Measurements from ENCODE around the gene CDK11A. TPM values are rescaled to one million over a fixed set of nuclear protein-coding genes. Genes with fewer than 3 reads are reported as not detected.
"Not testable (repeated sequence)": the region's sequence is repeated elsewhere in the genome, so short reads cannot be mapped to it uniquely, and the experiment has no call there.

CDK11A gene
- total RNA-seq, 1 donor from 2014 or later: 18.3 TPM

- FAIRE-seq: not testable (repeated sequence)
Measured at GRCh38 chr1:1728308-1729005, 4.3 kb upstream of the CDK11A start.

DNA sequence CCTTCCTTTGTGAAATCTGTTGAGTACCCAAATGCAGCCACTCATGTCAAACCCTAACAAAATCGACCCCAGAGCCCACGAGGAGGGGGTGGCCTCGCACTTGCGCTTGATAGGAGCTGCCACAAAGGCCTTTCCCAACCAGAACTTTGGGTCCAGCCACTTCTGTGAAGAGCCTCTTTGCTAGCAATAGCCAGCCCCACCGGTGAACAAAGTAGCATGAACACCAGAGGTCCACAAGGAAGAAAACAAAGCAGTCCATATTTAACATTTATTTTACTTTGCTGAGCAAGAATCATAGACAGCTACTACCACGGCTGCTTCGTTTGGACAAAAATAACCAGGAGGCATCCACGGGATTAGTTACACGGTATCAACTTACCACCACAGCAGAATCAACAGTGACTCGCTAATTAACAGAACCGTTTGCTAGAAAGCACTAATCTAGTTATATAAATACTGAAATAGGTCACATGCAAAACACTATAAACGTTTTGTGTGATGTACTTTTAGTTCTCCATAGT, 3.0 kb upstream of the CDK11A start:
- not testable (repeated sequence) for FAIRE-seq

More at GRCh38 chr1:1728308-1729005, 4.3 kb upstream of the CDK11A start:
- DNase-seq (ENCODE audit: low spot score in 2 of 2): not testable (repeated sequence)

DNA sequence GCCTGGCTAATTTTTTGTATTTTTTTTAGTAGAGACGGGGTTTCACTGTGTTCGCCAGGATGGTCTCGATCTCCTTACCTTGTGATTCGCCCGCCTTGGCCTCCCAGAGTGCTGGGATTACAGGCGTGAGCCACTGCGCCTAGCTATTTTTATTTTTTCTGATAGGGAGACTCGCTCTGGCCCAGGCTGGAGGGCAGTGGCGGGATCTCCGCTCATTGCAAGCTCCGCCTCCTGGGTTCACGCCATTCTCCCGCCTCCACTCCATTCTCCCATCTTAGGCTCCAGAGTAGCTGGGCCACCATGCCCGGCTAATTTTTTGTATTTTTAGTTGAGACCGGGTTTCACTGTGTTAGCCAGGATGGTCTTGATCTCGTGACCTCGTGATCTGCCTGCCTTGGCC, 1.9 kb upstream of the CDK11A start:
- not testable (repeated sequence) for DNase-seq (ENCODE audit: low spot score in 2 of 2); FAIRE-seq

More for the DNA sequence above, 3.0 kb upstream of the CDK11A start:
- DNase-seq (ENCODE audit: low spot score in 2 of 2): not testable (repeated sequence)

DNA sequence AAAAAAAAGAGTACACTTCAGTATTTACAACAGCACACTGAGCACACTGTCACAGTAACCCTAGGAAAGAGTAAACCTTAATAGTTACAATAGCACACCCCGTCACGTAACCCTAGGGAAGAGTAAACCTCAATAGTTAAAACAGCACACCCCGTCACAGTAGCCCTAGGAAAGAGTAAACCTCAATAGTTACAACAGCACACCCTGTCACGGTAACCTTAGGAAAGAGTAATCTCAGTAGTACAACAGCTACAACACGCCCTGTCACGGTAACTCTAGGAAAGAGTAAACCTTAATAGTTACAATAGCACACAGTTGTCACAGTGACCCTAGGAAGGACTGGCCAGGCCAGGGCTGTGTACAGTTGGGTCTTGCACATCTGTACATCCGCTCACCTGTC, 3.0 kb downstream of the CDK11A start:
- no peak for DNase-seq (ENCODE audit: low spot score in 2 of 2)
- no peak for FAIRE-seq

DNA sequence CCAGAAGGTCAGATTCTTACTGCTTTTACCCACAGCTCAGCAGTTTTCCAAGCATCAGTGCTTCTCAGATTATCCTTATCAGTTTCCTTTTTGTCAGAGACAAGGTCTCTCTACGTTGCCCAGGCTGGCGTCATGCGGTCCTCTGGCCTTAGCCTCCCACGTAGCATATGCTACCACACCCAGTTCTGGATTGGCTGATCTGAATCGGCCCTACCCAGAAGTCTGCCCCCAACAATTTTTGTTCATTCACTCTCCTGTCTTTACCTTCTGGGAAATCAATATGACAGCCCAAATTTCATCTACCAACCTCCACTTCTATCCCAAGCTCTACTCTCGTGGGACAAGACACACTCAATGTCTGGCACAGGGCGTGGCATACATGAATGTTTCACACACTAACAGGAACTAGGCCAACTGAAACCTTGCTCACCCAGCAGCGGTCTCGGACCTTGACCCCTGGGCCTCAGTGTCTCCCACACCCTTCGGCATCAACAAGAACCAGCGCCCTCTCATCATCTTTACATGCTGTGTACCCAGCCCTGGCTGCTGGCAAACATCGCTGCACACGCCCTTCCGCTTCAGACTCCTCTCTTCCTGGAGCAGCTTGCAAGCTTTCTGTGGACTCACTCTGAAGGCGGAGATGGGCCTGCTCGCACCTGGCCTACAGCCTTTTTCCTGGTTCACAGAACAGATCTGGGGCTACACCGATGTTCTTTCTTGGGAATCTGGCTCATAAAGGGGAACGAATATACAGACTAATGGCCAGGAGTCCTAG, 8.9 kb downstream of the CDK11A start:
- not testable (repeated sequence) for FAIRE-seq; DNase-seq (ENCODE audit: low spot score in 2 of 2)

DNA sequence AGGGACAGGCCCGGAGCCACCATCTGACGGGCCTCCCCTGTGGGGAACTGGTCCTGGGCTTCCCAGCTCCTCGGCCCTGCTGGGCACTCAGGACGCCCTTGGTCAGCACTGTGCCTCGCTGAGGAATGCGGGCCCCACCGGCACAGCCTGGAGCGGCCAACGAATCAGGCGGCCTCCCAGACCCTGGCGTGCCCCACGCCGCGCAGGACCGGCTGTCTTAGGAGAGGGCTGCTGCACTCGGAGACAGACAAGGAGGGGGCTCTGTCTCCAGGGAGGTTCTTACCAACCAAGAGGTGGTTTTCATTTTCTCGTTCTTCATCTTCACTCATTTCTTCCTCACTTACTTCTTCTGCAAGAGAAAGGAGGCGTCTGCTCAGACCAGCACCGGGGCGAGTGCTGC, 16.3 kb downstream of the CDK11A start:
- FAIRE-seq: not testable (repeated sequence)

DNA sequence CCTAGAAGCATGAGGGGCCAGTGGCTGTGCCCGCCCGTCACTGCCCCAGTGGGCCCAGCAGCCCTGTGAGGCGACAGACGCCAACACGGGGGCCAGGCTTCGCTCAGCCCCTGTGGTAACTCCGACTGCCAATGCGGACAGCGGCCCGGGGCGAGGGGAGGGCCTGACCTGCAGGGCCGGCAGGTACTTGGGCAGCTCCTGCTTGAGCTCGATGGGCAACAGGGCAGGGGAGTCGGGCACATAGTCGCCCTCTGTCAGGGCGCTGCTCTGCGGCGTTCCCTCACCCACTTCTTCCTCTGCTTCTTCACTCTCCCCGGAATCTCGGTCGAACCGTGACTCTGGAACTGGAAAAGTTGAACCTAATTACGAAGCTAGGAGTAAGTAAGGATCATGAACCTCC, 16.9 kb downstream of the CDK11A start:
- DNase-seq (ENCODE audit: low spot score in 2 of 2); FAIRE-seq: not testable (repeated sequence)

More for the DNA sequence above, 16.3 kb downstream of the CDK11A start:
- DNase-seq (ENCODE audit: low spot score in 2 of 2): not testable (repeated sequence)

DNA sequence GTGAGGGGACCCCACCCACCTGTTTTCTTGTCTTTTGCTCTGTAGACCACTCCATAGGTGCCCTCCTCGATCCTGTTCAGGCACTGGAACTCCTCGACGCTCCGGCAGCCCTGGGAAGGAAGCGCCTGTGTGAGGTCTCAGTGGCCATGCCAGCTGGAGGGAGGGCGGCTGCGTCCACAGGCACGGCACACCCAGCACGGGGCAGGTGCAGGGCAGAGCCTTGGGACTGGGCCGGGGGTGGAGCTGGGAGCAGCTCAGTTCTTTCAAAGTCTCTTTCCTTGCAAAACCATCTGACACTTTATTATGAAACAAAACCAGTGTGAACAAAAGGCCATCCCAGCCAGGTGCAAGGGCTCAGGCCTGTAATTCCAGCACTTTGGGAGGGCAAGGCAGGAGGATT, 18.5 kb downstream of the CDK11A start:
- FAIRE-seq; DNase-seq (ENCODE audit: low spot score in 2 of 2): not testable (repeated sequence)

DNA sequence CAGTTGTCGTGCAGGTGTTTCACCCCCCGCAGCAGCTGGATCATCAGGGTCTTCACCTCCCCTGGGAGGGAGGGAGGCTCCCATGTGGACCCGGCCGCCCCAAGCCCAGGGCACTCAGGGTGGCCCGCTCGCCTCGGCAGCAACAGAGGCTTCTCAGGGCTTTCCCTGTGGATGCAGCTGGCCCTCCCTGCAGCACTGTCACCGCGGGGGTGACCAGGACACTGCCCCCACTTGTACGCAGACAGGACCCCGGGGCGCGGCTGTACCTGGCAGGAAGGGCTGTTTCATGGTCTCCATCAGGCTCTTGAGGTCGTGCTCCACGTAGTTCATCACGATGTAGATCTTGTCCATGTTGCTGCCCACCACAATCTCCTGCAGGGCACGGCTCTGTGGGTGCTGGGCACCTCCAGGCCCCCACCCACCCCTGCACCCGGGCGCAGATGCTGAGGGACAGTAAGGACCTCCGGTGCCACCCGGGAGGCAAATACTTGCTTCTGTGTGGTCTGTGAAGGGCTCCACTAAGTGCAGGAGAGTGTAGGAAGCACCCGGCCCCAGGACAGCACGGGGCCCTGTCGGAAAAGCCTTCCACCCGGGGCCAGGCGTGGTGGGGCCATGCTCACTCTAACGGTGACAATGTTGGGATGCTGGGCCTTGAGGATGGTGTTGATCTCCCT, 19.7 kb downstream of the CDK11A start:
- not testable (repeated sequence) for FAIRE-seq; DNase-seq (ENCODE audit: low spot score in 2 of 2)

DNA sequence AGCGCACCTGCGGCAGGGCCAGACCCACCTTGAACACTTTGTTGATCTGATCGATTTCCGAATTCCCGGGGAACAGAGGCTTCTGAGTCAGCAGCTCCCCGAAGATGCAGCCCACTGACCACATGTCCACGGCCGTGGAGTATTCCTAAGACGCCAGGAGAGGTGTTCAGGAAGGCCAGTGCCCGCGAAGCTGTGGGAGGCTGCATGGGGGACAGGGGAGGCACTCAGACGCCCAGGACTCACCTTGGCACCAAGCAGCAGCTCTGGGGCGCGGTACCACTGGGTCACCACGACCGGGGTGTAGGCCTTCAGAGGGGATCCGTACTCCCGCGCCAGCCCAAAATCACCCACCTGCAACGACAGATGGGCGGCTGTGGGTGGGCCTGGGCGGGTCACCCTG, 20.4 kb downstream of the CDK11A start:
- FAIRE-seq (no peak), DNase-seq (ENCODE audit: low spot score in 2 of 2) (no peak)

GRCh38 chr1:1702506-1702905, 21.7 kb downstream of the CDK11A start:
- DNase-seq (ENCODE audit: low spot score in 2 of 2); FAIRE-seq: not testable (repeated sequence)

- FAIRE-seq; DNase-seq (ENCODE audit: low spot score in 2 of 2): not testable (repeated sequence)
Measured at GRCh38 chr1:1700557-1700956, 23.6 kb downstream of the CDK11A start.

DNA sequence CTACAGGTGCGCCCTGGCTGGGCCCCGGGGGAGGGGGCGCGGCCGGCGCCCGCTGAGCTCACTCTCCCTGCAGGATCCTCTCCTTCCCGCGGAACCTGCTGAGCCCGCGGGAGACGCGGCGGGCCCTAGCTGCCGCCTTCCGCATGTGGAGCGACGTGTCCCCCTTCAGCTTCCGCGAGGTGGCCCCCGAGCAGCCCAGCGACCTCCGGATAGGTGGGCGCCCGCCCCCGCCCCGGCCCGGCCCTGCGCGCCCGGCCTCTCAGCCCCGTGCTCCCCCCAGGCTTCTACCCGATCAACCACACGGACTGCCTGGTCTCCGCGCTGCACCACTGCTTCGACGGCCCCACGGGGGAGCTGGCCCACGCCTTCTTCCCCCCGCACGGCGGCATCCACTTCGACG, 24.1 kb downstream of the CDK11A start:
- FAIRE-seq; DNase-seq (ENCODE audit: low spot score in 2 of 2): not testable (repeated sequence)

DNA sequence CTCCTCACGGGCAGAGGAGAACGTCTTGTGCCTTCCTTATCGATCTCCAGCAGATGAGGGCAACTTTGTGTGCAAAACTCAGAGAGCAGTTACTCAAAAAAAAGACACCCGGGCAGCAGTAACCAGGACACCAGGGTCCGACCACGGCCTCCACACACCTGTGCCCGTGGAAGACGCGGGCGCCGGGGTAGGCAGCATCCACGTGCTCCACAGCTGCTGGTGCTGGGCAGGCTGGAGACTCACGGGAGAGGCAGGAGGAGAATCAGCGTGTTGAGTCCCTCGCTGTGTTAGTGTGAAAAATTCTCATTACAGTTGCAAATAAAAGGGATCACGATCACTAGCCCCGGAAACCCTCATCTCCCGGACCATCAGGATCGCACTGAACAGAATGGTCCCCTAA, 25.1 kb downstream of the CDK11A start:
- DNase-seq (ENCODE audit: low spot score in 2 of 2); FAIRE-seq: not testable (repeated sequence)

GRCh38 chr1:1697358-1698183, 26.6 kb downstream of the CDK11A start:
- not testable (repeated sequence) for FAIRE-seq; DNase-seq (ENCODE audit: low spot score in 2 of 2)

DNA sequence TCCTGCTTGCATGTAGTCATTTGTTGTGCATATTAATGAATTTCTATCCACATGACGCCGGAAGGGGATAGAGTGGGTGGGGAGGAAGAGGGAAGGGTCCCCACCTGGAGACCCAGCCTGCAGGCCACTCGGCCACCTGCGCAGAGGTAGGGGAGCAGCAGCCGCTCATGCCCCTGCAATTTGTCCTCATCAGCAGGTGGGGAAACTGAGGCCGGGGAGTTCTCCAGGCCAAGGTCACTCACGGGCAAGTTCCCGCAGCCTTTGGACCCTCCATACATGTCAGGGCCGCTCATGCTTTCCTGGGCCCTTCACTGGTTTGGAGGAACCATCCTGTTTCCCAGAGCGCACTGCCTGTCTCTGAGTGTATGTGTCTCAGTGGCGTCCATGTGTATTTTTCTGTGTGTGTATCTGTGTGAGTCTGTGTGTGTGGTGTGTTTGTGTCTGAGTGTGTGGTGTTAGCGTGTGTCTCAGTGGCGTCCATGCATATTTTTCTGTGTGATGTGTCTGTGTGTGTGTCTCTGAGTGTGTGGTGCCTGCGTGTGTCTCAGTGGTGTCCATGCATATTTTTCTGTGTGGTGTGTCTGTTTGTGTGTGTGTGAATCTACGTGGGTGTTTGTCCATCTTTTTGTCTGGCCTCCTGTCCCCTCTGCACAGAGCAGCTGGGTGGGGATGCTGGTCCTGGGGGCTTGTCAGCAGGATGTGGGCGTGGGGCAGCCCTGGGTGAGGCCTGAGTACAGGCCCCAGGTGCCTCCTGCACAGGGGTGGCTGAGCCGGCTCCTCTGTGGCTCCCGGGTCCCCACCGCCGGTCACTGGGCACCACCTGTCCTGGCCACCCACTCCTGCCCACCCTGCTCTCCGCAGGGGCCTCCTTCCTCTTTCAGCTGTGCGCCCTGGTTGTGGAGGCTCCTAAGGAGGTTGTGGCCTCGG, 27.5 kb downstream of the CDK11A start:
- not testable (repeated sequence) for FAIRE-seq; DNase-seq (ENCODE audit: low spot score in 2 of 2)

DNA sequence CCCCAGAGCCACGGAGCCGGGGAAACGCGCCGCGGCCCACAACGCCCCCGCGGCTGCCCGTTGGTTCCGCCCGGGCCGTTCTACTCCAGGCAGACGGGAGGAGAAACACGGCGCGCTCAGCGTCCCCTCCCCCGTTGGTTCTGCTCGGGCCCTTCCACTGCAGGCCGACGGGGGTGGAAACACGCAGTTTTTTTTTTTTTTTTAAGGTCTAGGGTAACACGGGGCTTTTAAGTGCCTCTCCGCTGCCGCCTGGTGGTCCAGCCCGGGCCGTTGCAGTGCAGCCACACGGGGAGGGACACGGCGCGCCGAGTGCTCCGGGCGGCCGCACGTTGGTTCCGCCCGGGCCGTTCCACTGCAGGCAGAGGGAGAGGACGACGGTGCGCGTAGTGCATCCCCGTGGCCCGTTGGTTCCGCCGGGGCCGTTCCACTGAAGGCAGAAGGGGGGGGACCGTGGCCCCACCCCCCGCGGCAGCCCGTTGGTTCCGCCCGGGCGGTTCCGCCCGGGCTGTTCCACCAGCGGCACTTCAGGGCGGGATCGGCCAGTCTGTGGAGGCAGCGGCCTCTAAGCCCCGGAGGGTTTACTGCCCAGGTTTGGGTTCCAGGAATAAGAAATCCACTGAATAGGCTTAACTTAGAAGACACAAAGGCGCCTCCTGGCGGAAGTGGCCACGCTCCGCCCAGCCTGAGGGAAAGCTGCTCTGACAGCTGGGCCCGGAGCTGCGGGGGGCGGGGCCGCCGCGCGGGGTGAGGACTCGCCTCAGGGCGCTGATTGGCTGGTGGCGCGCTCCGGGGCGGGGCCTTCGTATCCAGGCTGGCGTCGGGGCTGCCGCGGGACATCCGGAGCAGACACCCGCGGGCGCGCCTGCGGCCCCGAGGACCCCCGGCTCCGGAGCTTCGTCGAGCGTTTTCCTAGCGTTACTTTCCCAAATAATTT, 31.2 kb downstream of the CDK11A start, which contains the start of gene SLC35E2B:
TSS of gene SLC35E2B (minus strand) at position 82 of the 934 bp plus-strand sequence. CDS start 16,096 bp downstream, outside the sequence.
- peak; percentile 66 to 82 for DNase-seq (ENCODE audit: low spot score in 2 of 2)
- FAIRE-seq: not testable (repeated sequence)
